IMR-90 (cell line): ENCODE data around the gene OSBPL6. TPM values are rescaled to one million over a fixed set of nuclear protein-coding genes. Genes with fewer than 3 reads are reported as not detected.
"Not testable (repeated sequence)": the region's sequence is repeated elsewhere in the genome, so short reads cannot be mapped to it uniquely, and the experiment has no call there.

Experiments used
- ATAC-seq: fragments of 200-7000 bp; cut with Tn5 transposase; 2 replicates; pipeline ENCODE4 v1.9.1; 2020; ENCODE audit warnings: low read depth, mild to moderate bottlenecking, moderate library complexity
- BruUV-seq: library from RNA; stranded (reverse); fragments of 400-500 nt; replicated peaks from 2 replicates; lab custom pipeline; 2021; lab: Mats Ljungman, UMichigan
- CTCF ChIA-PET: fragments of 300-600 bp; formaldehyde crosslinking; extraction: SDS; loops from one replicate; lab custom pipeline; 2021; ENCODE audit warnings: antibody characterized with exemption; lab: Yijun Ruan, JAX
- POLR2A ChIA-PET: fragments of 300-600 bp; sonication (Branson Sonifier 250); formaldehyde crosslinking; loops from one replicate; lab custom pipeline; 2022; ENCODE audit warnings: antibody characterized with exemption; ENCODE audit not compliant: unreplicated experiment; lab: Charles Lee
- DNase-seq: peaks from one replicate; pipeline ENCODE4 v3.0.0; 2013
- H2AFZ ChIP-seq: replicated peaks from 2 replicates; pipeline ENCODE3; 2013; ENCODE audit warnings: low read length, mild to moderate bottlenecking; ENCODE audit not compliant: poor library complexity
- H2AK5ac ChIP-seq: 2 replicates; pipeline ENCODE4 v1.6.1; 2013; ENCODE audit warnings: low read depth, low read length, inconsistent platforms
- H2AK9ac ChIP-seq: replicated peaks from 2 replicates; pipeline ENCODE3; 2013; ENCODE audit warnings: mild to moderate bottlenecking, low read depth, low read length, moderate library complexity; ENCODE audit not compliant: poor library complexity
- H2BK120ac ChIP-seq: 2 replicates; pipeline ENCODE4 v1.6.1; 2013; ENCODE audit warnings: low read depth, low read length, inconsistent platforms
- H2BK15ac ChIP-seq: 3 replicates; pipeline ENCODE4 v1.6.1; 2013; ENCODE audit warnings: low read depth, low read length, inconsistent platforms
- H2BK20ac ChIP-seq: 2 replicates; pipeline ENCODE4 v1.6.1; 2013; ENCODE audit warnings: low read depth, mild to moderate bottlenecking, inconsistent platforms, low read length, moderate library complexity
- H2BK5ac ChIP-seq: 2 replicates; pipeline ENCODE4 v1.6.1; 2013; ENCODE audit warnings: mild to moderate bottlenecking, low read depth, low read length, inconsistent platforms; ENCODE audit not compliant: poor library complexity, severe bottlenecking
- H3K14ac ChIP-seq: replicated peaks from 2 replicates; pipeline ENCODE4 v1.6.1; 2013; ENCODE audit warnings: low read depth, low read length, inconsistent platforms
- H3K18ac ChIP-seq: 2 replicates; pipeline ENCODE4 v1.6.1; 2013; ENCODE audit warnings: low read depth, low read length, control low read depth
- H3K23ac ChIP-seq: 2 replicates; pipeline ENCODE4 v1.6.1; 2013; ENCODE audit warnings: low read depth, low read length, inconsistent platforms
- H3K27ac ChIP-seq: 2 replicates; pipeline ENCODE4 v1.5.1; 2013; ENCODE audit warnings: mild to moderate bottlenecking, control low read depth, low read length; ENCODE audit not compliant: insufficient read depth
- H3K27me3 ChIP-seq: 2 replicates; pipeline ENCODE4 v1.6.1; 2013; ENCODE audit warnings: low read length; ENCODE audit not compliant: control insufficient read depth, insufficient read depth
- H3K36me3 ChIP-seq: 2 replicates; pipeline ENCODE4 v1.6.1; 2013; ENCODE audit warnings: low read length, mixed read lengths; ENCODE audit not compliant: control insufficient read depth, insufficient read depth
- H3K4ac ChIP-seq: 2 replicates; pipeline ENCODE4 v1.6.1; 2013; ENCODE audit warnings: low read depth, low read length, inconsistent platforms
- H3K4me1 ChIP-seq: 2 replicates; pipeline ENCODE4 v1.6.1; 2013; ENCODE audit warnings: low read length, mixed read lengths; ENCODE audit not compliant: control insufficient read depth, insufficient read depth
- H3K4me2 ChIP-seq: 2 replicates; pipeline ENCODE4 v1.6.1; 2013; ENCODE audit warnings: low read depth, mild to moderate bottlenecking, control low read depth, low read length, moderate library complexity
- H3K4me3 ChIP-seq: 2 replicates; pipeline ENCODE4 v1.5.1; 2013; ENCODE audit warnings: low read depth, mild to moderate bottlenecking, control low read depth, low read length, moderate library complexity; ENCODE audit not compliant: insufficient read depth
- H3K56ac ChIP-seq: 2 replicates; pipeline ENCODE4 v1.6.1; 2013; ENCODE audit warnings: low read length, inconsistent platforms; ENCODE audit not compliant: insufficient read depth; ENCODE audit errors: extremely low read depth
- H3K79me1 ChIP-seq, 2 experiments: 2 replicates each; pipeline ENCODE4 v1.6.1; 2013; ENCODE audit warnings: low read length in 2 of 2, inconsistent platforms in 1 of 2, low read depth in 1 of 2
- H3K9ac ChIP-seq: 2 replicates; pipeline ENCODE4 v1.6.1; 2013; ENCODE audit warnings: low read depth, low read length, control low read depth
- H3K9me1 ChIP-seq: 2 replicates; pipeline ENCODE4 v1.6.1; 2013; ENCODE audit warnings: low read length, inconsistent platforms; ENCODE audit not compliant: insufficient read depth
- H3K9me3 ChIP-seq: 2 replicates; pipeline ENCODE4 v1.6.1; 2013; ENCODE audit warnings: low read length; ENCODE audit not compliant: control insufficient read depth, insufficient read depth
- H4K20me1 ChIP-seq: 2 replicates; pipeline ENCODE4 v1.6.1; 2013; ENCODE audit warnings: low read length, inconsistent platforms; ENCODE audit not compliant: insufficient read depth
- H4K5ac ChIP-seq: 2 replicates; pipeline ENCODE4 v1.6.1; 2013; ENCODE audit warnings: mild to moderate bottlenecking, low read depth, low read length, control low read depth
- H4K8ac ChIP-seq, 2 experiments: 2 replicates each; pipeline ENCODE4 v1.6.1; 2013; ENCODE audit warnings: low read depth in 2 of 2, low read length in 2 of 2, control low read depth in 1 of 2, inconsistent platforms in 1 of 2
- H4K91ac ChIP-seq: 2 replicates; pipeline ENCODE4 v1.6.1; 2013; ENCODE audit warnings: low read depth, low read length, inconsistent platforms; ENCODE audit not compliant: insufficient read depth
- WGBS, 2 experiments: methylation state at CpG; one replicate each; pipeline versions ENCODE4 v1.1.5 to v1.1.7; 2013; ENCODE audit warnings: missing lambda C conversion rate in 2 of 2; ENCODE audit not compliant: insufficient read length in 1 of 2; ENCODE audit errors: extremely low coverage in 2 of 2; 5-methylcytosine and 5-hydroxymethylcytosine counted together
- dilution Hi-C: fragments of 300-500 bp; cut with HindIII; formaldehyde crosslinking; loops from one replicate; pipeline ENCODE4 v1.14.3; 2018; ENCODE audit warnings: low sequenced_read_pairs; ENCODE audit not compliant: unreplicated experiment
- in situ Hi-C: fragments of 300-500 bp; cut with MboI; formaldehyde crosslinking; loops from 3 replicates; pipeline ENCODE4 v1.14.3; 2019; ENCODE audit warnings: low sequenced_read_pairs, inconsistent platforms, mixed read lengths
- intact Hi-C: fragments of 100-400 bp; cut with micrococcal nuclease; formaldehyde crosslinking; loops from 2 replicates; pipeline ENCODE4 v1.10.0; 2022
- polyA plus RNA-seq, 3 experiments: library from polyadenylated mRNA; depleted of rRNA; stranded (reverse); fragments of >200 nt; gene quantifications; 2 replicates each; pipeline ENCODE4 v1.2.3, GENCODE V29; 2012; ENCODE audit warnings: low replicate concordance in 1 of 3
- total RNA-seq: library from RNA; depleted of rRNA; stranded (reverse); fragments of >200 nt; gene quantifications from 2 replicates; pipeline ENCODE4 v1.2.3, GENCODE V29; 2012

OSBPL6 gene
- total and polyA plus RNA-seq, 2 of the 4 experiments (the other 2 are of a cell fraction), result 3.2 to 3.7 TPM

- H2BK15ac ChIP-seq, H3K36me3 ChIP-seq, POLR2A ChIA-PET, dilution Hi-C loops, H3K4me1 ChIP-seq, H2AFZ ChIP-seq, H3K27me3 ChIP-seq, H3K23ac ChIP-seq, H2BK5ac ChIP-seq, H2BK120ac ChIP-seq, H3K9ac ChIP-seq, BruUV-seq, H3K4me3 ChIP-seq, H2AK9ac ChIP-seq, H3K4me2 ChIP-seq, DNase-seq, CTCF ChIA-PET, H4K20me1 ChIP-seq, H3K56ac ChIP-seq, H4K5ac ChIP-seq, H3K4ac ChIP-seq, H4K8ac ChIP-seq, H3K27ac ChIP-seq, ATAC-seq, H3K9me1 ChIP-seq, H3K9me3 ChIP-seq, H2AK5ac ChIP-seq, H3K14ac ChIP-seq, H2BK20ac ChIP-seq, H3K18ac ChIP-seq, in situ Hi-C loops, H4K91ac ChIP-seq: not testable (repeated sequence)
- intact Hi-C loops, result loop anchor here (10.0 kb wide), 1 partner anchor 214 kb away; no protein-coding TSS in a partner anchor
- H3K79me1 ChIP-seq, result peaks cover 8 to 13% of the 10 kb centered on the region in 2 experiments; a peak in 2 of 4 replicates
- WGBS, 2 experiments, result no CpG with 5 or more reads among the region's 4 CpGs
These were observed 4.1 kb downstream of the OSBPL6 start for GRCh38 chr2:178198441-178198840.
